ENCODE results near the gene SMG6. TPM values are rescaled to one million over a fixed set of nuclear protein-coding genes. Genes with fewer than 3 reads are reported as not detected.
A peak's percentile ranks its signal among the peaks of the same experiment; 100 is the strongest.
"Not testable (repeated sequence)": the region's sequence is repeated elsewhere in the genome, so short reads cannot be mapped to it uniquely, and the experiment has no call there.

Gene SMG6
- total RNA-seq, 1 experiment from 2014 or later = 15.3 TPM

DNA sequence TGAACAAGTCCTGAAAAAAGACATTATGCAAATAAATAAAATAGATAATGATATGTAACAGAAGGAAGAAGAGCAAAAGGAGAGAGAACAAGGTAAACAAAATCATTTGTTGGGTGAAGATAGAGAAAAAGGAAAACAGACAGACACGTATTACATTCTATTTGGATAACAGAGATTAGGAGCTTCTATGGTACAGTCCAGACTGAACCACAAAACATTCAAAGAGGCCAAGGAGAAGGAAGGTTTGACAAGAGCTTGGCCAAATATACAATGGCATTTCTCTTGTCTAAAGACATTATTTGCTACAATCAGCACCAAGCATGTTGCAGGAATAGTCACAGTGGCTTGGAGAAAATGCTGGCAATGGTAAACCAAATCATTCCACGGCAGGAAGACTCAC is 29.2 kb downstream of the SMG6 start:
- Histone ChIP-seq H3K36me3 (no peaks in the 10 kb centered on the region), H3K9me3 (no peaks in the 10 kb centered on the region), H3K27me3 (no peaks in the 10 kb centered on the region), H3K4me3 (no peak overlapping the region)
- no peak for DNase-seq

DNA sequence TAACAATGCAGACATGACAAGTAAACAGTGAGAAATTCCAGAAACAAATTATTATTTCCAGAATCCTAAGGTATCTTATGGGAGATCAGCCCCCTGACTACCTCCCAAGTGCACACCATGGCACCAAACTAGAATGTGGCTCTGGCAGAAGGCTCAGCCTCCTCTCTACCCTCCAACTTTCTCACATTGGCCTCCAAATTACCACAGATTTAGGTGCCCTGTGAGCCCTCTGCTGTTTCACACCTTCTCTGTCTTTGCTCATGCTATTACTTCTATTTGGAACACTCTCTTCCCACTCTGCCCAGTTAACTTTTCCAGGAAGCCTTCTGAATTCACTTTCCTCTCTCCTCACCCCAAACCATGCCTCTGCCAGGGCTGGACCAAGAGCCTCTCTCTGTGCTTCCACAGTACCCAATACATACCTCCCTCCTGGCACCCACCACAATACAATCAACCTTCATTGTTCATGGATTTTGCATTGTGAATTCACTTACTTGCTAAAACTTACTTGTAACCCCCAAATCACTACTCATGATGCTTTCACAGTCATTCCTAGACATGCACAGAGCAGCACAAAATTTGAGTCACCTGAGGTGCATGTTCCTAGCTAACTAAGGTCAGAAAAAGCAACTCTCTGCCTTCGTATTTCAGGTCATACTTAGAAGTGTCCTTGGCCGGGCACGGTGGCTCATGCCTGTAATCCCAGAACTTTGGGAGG is 31.4 kb downstream of the SMG6 start:
- Histone ChIP-seq H3K4me3 (no peak overlapping the region), H3K27me3 (no peaks in the 10 kb centered on the region), H3K9me3 (no peaks in the 10 kb centered on the region), H3K36me3 (no peaks in the 10 kb centered on the region; the same call in 1 of the 2 replicates)
- no peak for DNase-seq

DNA sequence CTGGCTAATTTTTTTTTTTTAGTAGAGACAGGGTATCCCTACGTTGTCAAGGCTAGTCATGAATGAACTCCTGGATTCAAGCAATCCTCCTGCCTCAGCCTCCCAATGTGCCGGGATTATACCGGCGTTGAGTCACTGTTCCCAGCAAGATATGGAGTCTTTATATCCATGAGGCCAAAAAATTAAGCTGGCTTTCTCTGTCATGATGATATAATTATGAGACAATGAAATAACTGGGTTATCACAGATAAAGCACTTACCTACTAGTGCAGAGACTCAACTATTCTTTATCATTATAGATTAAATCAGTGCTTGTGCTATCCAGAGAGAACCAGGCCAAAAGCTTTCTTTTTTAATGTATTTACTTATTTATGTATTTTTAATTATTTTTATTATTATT is 36.2 kb downstream of the SMG6 start:
- no peaks in the 10 kb centered on the region for H3K9me3 ChIP-seq
- no peak for DNase-seq
- no peaks in the 10 kb centered on the region for H3K27me3 ChIP-seq
- no peaks in the 10 kb centered on the region; the same call in 1 of the 2 replicates for H3K36me3 ChIP-seq
- no peak overlapping the region for H3K4me3 ChIP-seq

DNA sequence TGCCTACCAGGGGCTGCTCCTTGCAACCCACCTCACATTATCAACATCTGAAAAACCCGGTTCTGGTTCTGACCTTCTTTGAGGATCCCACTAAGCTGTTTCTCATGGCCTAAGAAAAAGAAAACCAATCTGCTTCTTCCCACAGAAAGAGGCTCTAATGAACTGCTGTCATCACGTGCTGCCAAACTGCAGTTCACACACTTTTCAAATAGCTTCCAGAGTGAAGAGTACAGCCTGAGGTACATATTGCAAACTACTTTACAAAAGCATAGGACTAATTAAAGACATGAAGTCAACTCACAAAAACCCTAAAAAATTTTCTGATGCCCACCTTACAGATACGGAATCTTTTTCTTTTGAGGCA is 36.7 kb downstream of the SMG6 start:
- no peaks in the 10 kb centered on the region for H3K9me3 ChIP-seq
- H3K27me3 ChIP-seq = no peaks in the 10 kb centered on the region
- DNase-seq = no peak
- H3K36me3 ChIP-seq = no peaks in the 10 kb centered on the region; the same call in 1 of the 2 replicates
- no peak overlapping the region for H3K4me3 ChIP-seq

DNA sequence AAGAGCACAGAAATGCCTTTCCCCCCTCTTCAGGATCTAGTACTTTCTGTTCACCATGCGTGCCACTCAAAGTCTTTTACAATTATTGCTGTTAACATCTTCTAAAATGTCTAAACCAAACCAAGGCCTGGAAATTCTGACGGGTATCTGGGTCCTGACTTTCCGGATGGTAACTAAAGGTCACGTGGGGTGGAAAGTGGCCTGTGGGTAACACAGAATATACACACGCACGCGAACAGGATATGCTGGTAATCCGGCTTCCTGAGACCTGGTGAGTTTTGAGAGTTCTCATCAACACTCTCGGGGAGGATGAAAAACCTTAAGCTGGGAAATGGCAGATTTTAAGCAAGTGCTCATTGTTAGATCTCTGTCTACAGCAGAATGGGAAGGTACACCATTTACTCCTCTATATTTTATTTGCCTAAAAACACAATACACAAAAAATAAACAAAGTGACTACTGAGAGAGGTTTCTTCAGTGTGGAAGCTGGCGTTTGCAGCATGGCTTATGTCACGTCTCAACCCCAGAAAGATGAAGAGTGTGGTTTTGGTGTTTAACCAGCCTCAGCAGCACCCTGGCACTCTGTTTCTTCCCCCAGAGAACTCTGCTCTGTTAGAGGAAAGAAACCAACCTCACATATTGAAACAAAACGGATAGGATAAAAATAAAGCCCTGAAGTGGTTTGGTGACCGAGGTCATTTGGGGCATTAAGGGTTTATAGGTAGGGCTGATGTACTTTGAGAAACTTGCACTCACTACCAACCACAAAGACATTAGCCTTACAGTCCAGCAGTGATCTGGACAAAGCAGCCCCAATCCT is 37.3 kb downstream of the SMG6 start:
- Histone ChIP-seq H3K4me3 (no peak overlapping the region), H3K9me3 (no peaks in the 10 kb centered on the region), H3K27me3 (no peaks in the 10 kb centered on the region), H3K36me3 (no peaks in the 10 kb centered on the region; the same call in 1 of the 2 replicates)
- no peak for DNase-seq

DNA sequence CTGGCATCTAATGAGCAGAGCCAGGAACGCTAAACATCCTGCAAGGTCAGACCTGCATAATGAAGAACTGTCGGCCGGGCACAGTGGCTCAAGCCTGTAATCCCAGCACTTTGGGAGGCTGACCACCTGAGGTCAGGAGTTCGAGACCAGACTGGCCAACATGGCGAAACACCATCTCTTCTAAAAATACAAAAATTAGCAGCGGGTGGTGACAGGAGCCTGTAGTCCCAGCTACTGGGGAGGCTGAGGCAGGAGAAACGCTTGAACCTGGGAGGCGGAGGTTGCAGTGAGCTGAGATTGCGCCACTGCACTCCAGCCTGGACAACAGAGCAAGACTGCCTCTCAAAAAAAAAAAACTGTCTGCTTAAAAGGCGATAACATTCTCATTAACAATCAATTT is 38.4 kb downstream of the SMG6 start:
- not testable (repeated sequence) for H3K36me3 ChIP-seq, H3K4me3 ChIP-seq, H3K27me3 ChIP-seq, DNase-seq, H3K9me3 ChIP-seq

DNA sequence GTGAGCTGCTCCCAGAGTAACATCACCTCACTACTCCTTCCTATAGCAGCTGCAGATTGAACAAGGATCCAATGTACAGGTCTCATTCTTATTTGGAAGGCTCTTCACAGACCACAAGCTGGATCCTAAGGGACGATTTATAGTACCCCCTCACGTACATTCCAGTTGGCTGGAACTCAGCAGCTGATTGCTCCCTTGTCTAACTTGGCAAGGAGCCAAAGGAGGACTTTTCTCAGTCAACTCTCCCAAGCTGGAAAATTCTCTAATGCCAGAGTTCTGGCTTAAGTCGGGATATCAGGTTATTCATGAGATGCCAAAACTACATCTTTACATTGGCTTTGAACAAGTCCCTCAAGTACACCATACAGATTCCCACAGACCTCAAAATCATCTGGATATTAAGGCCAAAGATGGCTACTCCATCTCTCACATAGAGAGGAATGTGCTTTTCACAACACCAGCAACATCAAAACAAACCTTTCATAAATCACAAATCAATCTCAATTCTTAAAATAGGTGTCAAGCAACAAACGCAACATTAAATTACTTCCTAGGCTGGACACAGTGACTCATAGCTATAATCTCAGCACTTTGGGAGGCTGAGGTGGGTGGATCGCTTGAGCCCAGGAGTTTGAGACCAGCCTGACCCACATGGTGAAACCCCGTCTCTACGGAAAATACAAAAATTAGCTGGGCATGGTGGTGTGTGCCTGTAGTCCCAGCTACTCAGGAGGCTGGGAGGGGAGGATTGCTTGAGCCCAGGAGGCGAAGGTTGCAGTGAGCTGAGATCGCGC is 39.3 kb downstream of the SMG6 start:
- Histone ChIP-seq H3K27me3 (no peaks in the 10 kb centered on the region), H3K9me3 (no peaks in the 10 kb centered on the region), H3K4me3 (no peak overlapping the region), H3K36me3 (no peaks in the 10 kb centered on the region; the same call in 1 of the 2 replicates)
- DNase-seq = no peak

DNA sequence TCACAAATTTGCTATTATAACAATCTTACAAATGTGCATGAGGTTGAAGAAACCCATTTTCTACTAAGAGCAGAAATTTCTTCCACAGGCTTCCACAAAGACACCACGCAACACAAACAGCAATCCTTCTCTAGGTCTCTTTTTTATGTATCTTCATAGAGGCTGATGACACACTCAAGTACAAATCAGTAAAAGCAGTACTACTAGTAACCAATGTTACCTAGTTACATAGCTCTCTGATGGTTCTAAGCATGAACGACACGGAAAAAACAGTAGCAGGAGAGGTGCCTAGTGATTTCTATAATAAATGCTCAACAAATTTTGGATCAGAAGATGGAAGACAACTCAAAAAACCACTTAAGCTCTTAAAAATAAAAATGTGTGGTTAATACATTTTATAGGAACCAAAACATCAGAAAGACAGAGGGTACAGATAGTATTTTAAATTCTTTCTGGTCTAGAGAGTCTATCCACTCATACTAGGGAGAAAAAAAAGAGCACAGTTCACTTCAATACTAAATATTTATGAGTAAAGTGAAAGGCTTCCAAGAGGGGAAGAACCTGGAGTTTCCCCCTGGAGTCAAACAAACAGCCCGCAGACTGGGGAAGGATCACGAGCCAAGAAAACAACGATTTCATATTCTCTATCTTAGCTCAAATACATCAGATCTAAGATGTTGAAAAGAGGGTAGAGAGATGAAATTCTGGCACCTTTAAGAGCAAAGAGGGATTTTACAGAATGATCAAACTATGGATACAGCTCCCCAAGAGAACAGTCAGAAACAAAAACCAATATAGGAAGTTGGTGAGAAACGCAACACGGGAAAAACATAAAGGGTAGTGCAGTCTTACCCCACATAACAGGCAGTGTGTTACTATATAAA is 40.2 kb downstream of the SMG6 start:
- Histone ChIP-seq H3K27me3 (no peaks in the 10 kb centered on the region), H3K9me3 (no peaks in the 10 kb centered on the region), H3K36me3 (no peaks in the 10 kb centered on the region; the same call in 1 of the 2 replicates), H3K4me3 (no peak overlapping the region)
- no peak for DNase-seq

DNA sequence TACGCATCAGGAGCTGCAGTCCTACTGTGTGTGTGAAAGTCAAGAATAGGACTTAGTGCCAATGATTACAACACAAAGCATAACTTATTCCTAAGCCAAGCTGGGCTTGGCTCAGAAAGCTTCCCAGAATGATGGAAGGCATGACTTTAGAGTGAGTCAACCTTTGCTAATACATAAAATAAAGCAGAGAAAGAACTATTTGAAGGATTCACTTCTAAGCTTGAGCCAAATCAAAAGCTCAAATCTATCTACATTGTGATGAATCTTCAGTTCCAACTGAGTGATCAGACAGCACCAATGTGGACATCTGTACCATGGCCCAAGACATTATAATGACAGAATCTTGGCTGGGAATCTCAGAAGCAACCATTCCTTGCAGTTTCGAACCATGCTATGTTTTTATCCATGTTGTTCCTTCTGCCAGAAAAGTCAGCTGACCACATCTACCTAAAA is 41.4 kb downstream of the SMG6 start:
- Histone ChIP-seq H3K36me3 (no peaks in the 10 kb centered on the region), H3K4me3 (no peak overlapping the region), H3K9me3 (no peaks in the 10 kb centered on the region), H3K27me3 (no peaks in the 10 kb centered on the region)
- peak; percentile 48 for DNase-seq

DNA sequence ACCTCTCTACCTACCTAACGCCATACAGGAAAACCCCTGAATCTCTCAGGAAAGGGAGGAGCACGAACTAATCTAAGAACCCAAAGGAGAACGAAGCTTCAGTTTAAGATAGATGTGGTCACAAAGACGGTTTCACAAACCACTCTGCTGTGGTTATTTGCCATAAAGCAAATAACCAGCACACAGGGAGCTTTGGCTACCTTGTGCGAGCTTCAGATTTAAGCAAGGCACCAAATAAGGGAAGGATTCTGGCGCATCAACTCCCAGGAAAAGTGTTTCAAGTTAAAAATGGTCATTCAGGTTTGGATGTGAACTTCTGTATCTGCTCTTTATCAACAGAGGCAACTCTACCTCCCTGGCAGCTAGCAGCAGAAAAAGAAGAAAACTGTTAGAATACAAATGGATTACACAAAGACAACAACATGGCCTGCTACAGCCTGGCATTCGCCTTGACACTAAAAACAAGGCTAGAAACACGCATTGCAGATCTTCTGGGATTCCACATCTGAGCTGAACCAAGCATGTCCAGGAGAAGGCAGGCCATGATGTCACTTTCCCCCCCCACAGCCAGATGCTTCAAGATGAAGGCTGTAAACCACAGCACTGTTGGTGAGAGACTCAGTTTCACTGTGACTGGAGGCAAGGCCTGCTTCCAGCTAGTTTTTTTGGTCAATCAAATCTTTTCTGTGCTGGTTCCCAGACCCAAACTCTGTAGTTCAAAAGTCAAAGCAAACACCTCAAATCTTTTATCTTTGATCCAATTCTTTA is 43.6 kb downstream of the SMG6 start:
- DNase-seq = no peak
- Histone ChIP-seq H3K27me3 (no peaks in the 10 kb centered on the region), H3K4me3 (no peak overlapping the region), H3K36me3 (no peaks in the 10 kb centered on the region), H3K9me3 (no peaks in the 10 kb centered on the region)

DNA sequence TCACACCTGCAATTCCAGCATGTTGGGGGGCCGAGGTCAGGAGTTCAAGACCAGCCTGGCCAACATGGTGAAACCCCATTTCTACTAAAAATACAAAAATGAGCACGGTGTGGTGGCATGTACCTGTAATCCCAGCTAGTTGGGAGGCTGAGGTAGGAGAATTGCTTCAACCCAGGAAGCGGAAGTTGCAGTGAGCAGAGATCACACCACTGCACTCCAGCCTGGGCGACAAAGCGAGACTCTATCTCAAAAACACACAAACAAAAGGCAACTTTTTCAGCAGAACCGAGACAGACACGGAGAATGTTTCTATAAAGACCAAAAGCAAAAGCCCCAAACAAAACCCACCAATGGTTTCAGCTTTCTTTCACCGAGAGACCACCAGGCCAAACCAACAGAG is 44.8 kb downstream of the SMG6 start:
- not testable (repeated sequence) for H3K27me3 ChIP-seq, H3K4me3 ChIP-seq, H3K9me3 ChIP-seq, DNase-seq, H3K36me3 ChIP-seq

DNA sequence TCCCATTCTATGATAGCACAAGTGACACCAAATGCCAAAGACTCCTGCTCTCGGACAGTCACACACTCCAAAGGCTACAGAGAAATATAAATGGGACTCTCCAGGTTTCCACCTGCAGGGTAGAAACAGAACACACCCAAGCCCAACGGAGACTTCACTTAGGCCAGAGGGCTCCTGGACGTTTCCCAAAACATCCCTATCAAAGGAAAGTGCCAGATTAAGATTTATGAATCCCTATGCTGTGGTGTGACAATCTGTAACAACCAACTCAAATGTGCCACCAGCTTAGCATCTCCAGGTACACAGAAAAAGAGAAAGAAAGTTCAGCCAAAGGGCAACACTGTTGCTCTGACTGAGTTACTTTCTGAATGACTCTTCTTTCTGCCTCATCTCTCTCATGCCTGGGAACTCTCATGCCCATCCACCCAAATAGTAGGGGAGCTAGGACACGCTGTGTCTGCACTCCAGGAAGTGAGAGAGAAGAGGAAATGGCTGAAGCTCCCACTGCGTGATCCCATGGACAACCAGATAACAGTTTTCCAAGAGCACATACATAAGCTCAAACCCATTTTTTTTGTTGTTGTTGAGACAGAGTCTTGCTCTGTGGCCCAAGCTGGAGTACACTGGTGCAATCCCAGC is 49.7 kb downstream of the SMG6 start:
- Histone ChIP-seq H3K4me3 (no peak overlapping the region), H3K9me3 (no peaks in the 10 kb centered on the region), H3K36me3 (no peaks in the 10 kb centered on the region), H3K27me3 (no peaks in the 10 kb centered on the region)
- DNase-seq = no peak

DNA sequence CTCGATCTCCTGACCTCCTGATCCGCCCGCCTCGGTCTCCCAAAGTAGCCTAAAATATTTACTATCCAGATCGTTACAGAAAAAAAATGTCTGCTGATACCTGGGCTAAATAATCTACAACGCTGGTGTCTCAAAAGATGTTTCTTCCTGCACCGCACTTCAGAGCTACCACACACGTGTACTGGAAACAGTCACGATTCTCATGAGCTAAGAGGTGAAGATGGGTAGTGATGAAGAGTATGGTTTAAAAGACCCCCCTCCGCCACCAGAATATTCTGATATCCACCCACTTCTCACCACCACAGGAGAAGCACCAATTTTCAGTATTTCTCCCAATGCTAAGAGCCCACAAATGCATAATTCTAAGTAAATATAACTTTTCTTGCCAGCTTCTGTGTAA is 50.2 kb downstream of the SMG6 start:
- H3K27me3 ChIP-seq = no peaks in the 10 kb centered on the region
- DNase-seq = no peak

DNA sequence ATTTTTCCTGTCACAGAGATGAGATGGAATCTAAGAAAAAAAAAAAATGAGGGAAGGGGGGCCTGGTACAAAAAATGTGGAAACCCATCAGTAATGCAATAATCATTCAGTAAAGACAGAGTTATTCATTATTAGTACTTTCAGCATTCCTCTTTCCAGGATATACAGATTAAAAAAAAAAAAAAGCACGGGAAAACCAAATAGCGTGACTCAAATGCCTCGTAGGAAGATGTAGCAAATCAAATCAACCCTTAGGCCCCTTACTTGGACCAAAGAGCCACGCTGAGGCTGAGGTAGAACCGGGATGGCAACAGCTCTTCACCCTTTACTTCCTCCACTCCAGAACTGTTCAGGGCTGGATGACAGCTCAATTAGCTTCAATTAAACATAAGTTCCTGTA is 52.5 kb downstream of the SMG6 start:
- no peaks in the 10 kb centered on the region for H3K27me3 ChIP-seq
- no peak for DNase-seq
- no peaks in the 10 kb centered on the region for H3K9me3 ChIP-seq
- no peaks in the 10 kb centered on the region for H3K36me3 ChIP-seq
- H3K4me3 ChIP-seq = no peak overlapping the region

More for the DNA sequence above, 50.2 kb downstream of the SMG6 start:
- no peak overlapping the region for H3K4me3 ChIP-seq
- H3K36me3 ChIP-seq = no peaks in the 10 kb centered on the region
- no peaks in the 10 kb centered on the region for H3K9me3 ChIP-seq
